ENCODE measurements around the gene KPNA2.
A peak's percentile ranks its signal among the peaks of the same experiment; 100 is the strongest.
"Not testable (repeated sequence)": the region's sequence is repeated elsewhere in the genome, so short reads cannot be mapped to it uniquely, and the experiment has no call there.

Gene KPNA2

GRCh38 chr17:68033636-68034451, 1.7 kb upstream of the KPNA2 start:
- TF ChIP-seq CTCF (IDR thresholded peaks at IDR 0.05), result no peak
- Mint-ChIP-seq H3K36me3 (ENCODE audit: low read depth) (peaks cover 18% of the 10 kb centered on the region), H3K4me3 (peak overlapping the region; percentile 48), H3K4me1 (peaks cover 57% of the 10 kb centered on the region), H3K27me3 (ENCODE audit: low read depth, poor library complexity) (peaks cover 8% of the 10 kb centered on the region), H3K27ac (no peak overlapping the region), H3K9me3 (no peaks in the 10 kb centered on the region)
- DNase-seq, result no peak

- peak overlapping the region; percentile 58 for H3K4me3 Mint-ChIP-seq
- no peak overlapping the region for H3K27ac Mint-ChIP-seq
- no peak for DNase-seq
- no peak for TF ChIP-seq CTCF (IDR thresholded peaks at IDR 0.05)
- peaks cover 8% of the 10 kb centered on the region for H3K27me3 Mint-ChIP-seq (ENCODE audit: low read depth, poor library complexity)
- peaks cover 22% of the 10 kb centered on the region for H3K36me3 Mint-ChIP-seq (ENCODE audit: low read depth)
- peaks cover 58% of the 10 kb centered on the region for H3K4me1 Mint-ChIP-seq
- no peaks in the 10 kb centered on the region for H3K9me3 Mint-ChIP-seq
Observed at GRCh38 chr17:68034452-68034776, 1.1 kb upstream of the KPNA2 start.

- Mint-ChIP-seq H3K36me3 (ENCODE audit: low read depth) (peaks cover 26% of the 10 kb centered on the region), H3K4me3 (peak overlapping the region; percentile 97), H3K4me1 (peaks cover 51% of the 10 kb centered on the region), H3K27ac (no peak overlapping the region), H3K27me3 (ENCODE audit: low read depth, poor library complexity) (peaks cover 8% of the 10 kb centered on the region), H3K9me3 (no peaks in the 10 kb centered on the region)
- no peak for TF ChIP-seq CTCF (IDR thresholded peaks at IDR 0.05)
- peak; percentile 90 for DNase-seq
Observed at GRCh38 chr17:68035131-68035522, 408 bp upstream of the KPNA2 start.

GRCh38 chr17:68036304-68037147, 991 bp downstream of the KPNA2 start:
- Mint-ChIP-seq H3K4me1 (peaks cover 45% of the 10 kb centered on the region), H3K4me3 (peak overlapping the region; percentile 97), H3K27me3 (ENCODE audit: low read depth, poor library complexity) (peaks cover 4% of the 10 kb centered on the region), H3K27ac (peak overlapping the region; percentile 89), H3K9me3 (no peaks in the 10 kb centered on the region), H3K36me3 (ENCODE audit: low read depth) (peaks cover 39% of the 10 kb centered on the region)
- no peak for TF ChIP-seq CTCF (IDR thresholded peaks at IDR 0.05)
- DNase-seq, result no peak

- peaks cover 52% of the 10 kb centered on the region for H3K36me3 Mint-ChIP-seq (ENCODE audit: low read depth)
- H3K4me1 Mint-ChIP-seq, result no peaks in the 10 kb centered on the region
- H3K27me3 Mint-ChIP-seq (ENCODE audit: low read depth, poor library complexity), result no peaks in the 10 kb centered on the region
- peak overlapping the region; percentile 89 for H3K27ac Mint-ChIP-seq
- no peak for DNase-seq
- no peak overlapping the region for H3K4me3 Mint-ChIP-seq
- no peak for TF ChIP-seq CTCF (IDR thresholded peaks at IDR 0.05)
- peaks cover 3% of the 10 kb centered on the region for H3K9me3 Mint-ChIP-seq
Observed at GRCh38 chr17:68047153-68047846, 11.8 kb downstream of the KPNA2 start.

- H3K9me3 Mint-ChIP-seq; H3K4me3 Mint-ChIP-seq; H3K27me3 Mint-ChIP-seq (ENCODE audit: low read depth, poor library complexity); DNase-seq; H3K4me1 Mint-ChIP-seq: not testable (repeated sequence)
- Mint-ChIP-seq H3K36me3 (ENCODE audit: low read depth) (peaks cover 44% of the 10 kb centered on the region), H3K27ac (peak overlapping the region; percentile 89)
Observed at GRCh38 chr17:68047890-68048542, 12.5 kb downstream of the KPNA2 start.

All from nephron progenitor cell (in vitro differentiated cells).